Ishikawa (cell line): ENCODE results near the gene GLOD4.

Source experiments
- CEBPB ChIP-seq: IDR thresholded peaks from 2 replicates; pipeline ENCODE4 v1.6.1; 2012
- CREB1 ChIP-seq: IDR thresholded peaks from 2 replicates; pipeline ENCODE4 v1.6.1; 2012; ENCODE audit warnings: low read depth
- EGR1 ChIP-seq: IDR thresholded peaks from 2 replicates; pipeline ENCODE4 v1.6.1; 2012
- EP300 ChIP-seq: IDR thresholded peaks from 2 replicates; pipeline ENCODE4 v1.6.1; 2012; ENCODE audit warnings: borderline replicate concordance
- FOXM1 ChIP-seq: IDR thresholded peaks from 2 replicates; pipeline ENCODE4 v1.6.1; 2012; ENCODE audit warnings: low read depth, borderline replicate concordance
- NFIC ChIP-seq: IDR thresholded peaks from 2 replicates; pipeline ENCODE4 v1.6.1; 2012
- RAD21 ChIP-seq: IDR thresholded peaks from 2 replicates; pipeline ENCODE4 v1.6.1; 2012; ENCODE audit warnings: low read depth
- TAF1 ChIP-seq: IDR thresholded peaks from 2 replicates; pipeline ENCODE4 v1.6.1; 2012; ENCODE audit warnings: low read depth, mild to moderate bottlenecking
- TCF12 ChIP-seq: IDR thresholded peaks from 2 replicates; pipeline ENCODE4 v1.6.1; 2012; ENCODE audit warnings: low read depth
- TEAD4 ChIP-seq: IDR thresholded peaks from 2 replicates; pipeline ENCODE4 v1.6.1; 2012
- YY1 ChIP-seq: IDR thresholded peaks from 2 replicates; pipeline ENCODE4 v1.6.1; 2012; ENCODE audit warnings: low read depth
- ZBTB7A ChIP-seq: IDR thresholded peaks from 2 replicates; pipeline ENCODE4 v1.6.1; 2012; ENCODE audit warnings: low read depth
- TF ChIP-seq, protein P1 (sequence below): IDR thresholded peaks from 2 replicates; pipeline ENCODE4 v1.6.1; 2012; ENCODE audit warnings: low read depth, mild to moderate bottlenecking
- TF ChIP-seq, protein P2 (sequence below): IDR thresholded peaks from 2 replicates; pipeline ENCODE4 v1.6.1; 2012
- TF ChIP-seq, protein P3 (sequence below): IDR thresholded peaks from 2 replicates; pipeline ENCODE4 v1.6.1; 2012

The GLOD4 gene

DNA sequence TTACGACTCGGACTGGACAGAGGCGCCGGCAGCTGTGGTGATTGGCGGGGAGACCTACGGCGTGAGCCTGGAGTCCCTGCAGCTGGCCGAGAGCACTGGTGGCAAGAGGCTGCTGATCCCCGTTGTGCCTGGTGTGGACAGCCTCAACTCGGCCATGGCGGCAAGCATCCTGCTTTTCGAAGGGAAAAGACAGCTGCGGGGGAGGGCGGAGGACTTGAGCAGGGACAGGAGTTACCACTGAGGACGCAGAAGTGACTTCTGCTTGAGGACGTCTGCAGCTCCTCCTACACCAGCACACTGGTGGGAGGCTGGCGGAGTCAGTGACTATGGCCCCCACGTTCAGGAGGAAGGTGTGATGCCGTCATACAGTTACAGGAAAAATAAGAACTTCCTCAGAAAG is 9.7 kb upstream of the GLOD4 start:
- TF ChIP-seq, protein P1, sequence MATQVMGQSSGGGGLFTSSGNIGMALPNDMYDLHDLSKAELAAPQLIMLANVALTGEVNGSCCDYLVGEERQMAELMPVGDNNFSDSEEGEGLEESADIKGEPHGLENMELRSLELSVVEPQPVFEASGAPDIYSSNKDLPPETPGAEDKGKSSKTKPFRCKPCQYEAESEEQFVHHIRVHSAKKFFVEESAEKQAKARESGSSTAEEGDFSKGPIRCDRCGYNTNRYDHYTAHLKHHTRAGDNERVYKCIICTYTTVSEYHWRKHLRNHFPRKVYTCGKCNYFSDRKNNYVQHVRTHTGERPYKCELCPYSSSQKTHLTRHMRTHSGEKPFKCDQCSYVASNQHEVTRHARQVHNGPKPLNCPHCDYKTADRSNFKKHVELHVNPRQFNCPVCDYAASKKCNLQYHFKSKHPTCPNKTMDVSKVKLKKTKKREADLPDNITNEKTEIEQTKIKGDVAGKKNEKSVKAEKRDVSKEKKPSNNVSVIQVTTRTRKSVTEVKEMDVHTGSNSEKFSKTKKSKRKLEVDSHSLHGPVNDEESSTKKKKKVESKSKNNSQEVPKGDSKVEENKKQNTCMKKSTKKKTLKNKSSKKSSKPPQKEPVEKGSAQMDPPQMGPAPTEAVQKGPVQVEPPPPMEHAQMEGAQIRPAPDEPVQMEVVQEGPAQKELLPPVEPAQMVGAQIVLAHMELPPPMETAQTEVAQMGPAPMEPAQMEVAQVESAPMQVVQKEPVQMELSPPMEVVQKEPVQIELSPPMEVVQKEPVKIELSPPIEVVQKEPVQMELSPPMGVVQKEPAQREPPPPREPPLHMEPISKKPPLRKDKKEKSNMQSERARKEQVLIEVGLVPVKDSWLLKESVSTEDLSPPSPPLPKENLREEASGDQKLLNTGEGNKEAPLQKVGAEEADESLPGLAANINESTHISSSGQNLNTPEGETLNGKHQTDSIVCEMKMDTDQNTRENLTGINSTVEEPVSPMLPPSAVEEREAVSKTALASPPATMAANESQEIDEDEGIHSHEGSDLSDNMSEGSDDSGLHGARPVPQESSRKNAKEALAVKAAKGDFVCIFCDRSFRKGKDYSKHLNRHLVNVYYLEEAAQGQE, result no peak
- TF ChIP-seq YY1 (no peak), ZBTB7A (no peak), EGR1 (no peak), TAF1 (no peak)
- TF ChIP-seq, protein P2, sequence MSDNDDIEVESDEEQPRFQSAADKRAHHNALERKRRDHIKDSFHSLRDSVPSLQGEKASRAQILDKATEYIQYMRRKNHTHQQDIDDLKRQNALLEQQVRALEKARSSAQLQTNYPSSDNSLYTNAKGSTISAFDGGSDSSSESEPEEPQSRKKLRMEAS, result no peak

DNA sequence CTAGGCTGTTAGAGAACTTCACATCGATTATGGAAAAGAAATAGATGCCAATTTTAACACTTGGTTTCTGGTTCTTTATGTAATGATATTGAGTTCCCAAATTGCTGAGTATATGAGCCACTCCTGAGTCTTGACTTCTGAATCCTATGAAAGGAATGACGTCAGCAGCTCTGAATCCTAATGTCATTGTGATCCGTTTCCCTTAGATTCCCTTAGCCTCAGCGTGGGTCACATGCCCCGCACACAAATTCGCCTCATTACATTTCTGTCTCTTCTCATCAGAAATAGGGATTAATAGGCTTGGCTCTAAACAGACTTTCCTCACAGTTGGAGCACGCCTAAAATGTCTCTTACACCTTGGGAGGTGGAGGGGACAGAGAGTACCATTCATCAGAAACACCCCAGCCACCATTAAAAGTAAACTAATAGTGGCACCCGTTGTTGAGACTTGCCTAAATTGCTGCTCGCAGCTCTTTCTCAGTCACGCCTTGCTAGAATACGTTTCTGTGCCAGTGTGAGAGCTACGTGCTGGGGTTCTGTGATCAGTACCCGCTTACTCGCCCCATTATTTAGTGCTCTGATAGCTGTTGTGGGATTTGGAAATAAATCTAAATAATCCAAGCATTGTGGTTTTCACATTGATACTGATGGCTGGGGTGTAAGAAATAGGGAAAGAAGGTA is 7.2 kb upstream of the GLOD4 start:
- TF ChIP-seq CEBPB (no peak), TEAD4 (no peak), NFIC (no peak), ZBTB7A (no peak), YY1 (no peak), EP300 (no peak), TCF12 (no peak), EGR1 (no peak), TAF1 (no peak), CREB1 (no peak), RAD21 (no peak), FOXM1 (no peak)
- TF ChIP-seq, protein P3, sequence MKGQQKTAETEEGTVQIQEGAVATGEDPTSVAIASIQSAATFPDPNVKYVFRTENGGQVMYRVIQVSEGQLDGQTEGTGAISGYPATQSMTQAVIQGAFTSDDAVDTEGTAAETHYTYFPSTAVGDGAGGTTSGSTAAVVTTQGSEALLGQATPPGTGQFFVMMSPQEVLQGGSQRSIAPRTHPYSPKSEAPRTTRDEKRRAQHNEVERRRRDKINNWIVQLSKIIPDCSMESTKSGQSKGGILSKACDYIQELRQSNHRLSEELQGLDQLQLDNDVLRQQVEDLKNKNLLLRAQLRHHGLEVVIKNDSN, result no peak
- TF ChIP-seq, protein P2, result no peak
- TF ChIP-seq, protein P1, result no peak

DNA sequence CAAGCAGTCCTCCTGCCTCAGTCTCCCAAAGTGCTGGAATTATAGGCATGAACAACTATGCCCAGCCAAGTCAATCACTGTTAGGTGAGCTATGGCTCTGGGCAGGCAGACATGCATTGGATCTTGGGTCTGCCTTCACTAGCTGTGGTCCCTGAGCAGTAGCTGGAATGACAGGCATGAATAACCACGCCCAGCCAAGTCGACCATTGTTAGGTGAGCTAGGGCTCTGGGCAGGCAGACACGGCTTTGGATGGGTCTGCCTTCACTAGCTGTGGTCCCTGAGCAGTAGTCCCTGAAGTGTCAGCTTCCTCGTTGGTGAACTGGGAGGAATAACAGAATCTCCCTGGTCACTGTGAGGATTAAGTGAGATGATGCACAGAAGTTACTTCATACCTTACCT is 6.5 kb upstream of the GLOD4 start:
- no peak for TF ChIP-seq TEAD4
- TF ChIP-seq RAD21, result no peak
- no peak for TF ChIP-seq CREB1

DNA sequence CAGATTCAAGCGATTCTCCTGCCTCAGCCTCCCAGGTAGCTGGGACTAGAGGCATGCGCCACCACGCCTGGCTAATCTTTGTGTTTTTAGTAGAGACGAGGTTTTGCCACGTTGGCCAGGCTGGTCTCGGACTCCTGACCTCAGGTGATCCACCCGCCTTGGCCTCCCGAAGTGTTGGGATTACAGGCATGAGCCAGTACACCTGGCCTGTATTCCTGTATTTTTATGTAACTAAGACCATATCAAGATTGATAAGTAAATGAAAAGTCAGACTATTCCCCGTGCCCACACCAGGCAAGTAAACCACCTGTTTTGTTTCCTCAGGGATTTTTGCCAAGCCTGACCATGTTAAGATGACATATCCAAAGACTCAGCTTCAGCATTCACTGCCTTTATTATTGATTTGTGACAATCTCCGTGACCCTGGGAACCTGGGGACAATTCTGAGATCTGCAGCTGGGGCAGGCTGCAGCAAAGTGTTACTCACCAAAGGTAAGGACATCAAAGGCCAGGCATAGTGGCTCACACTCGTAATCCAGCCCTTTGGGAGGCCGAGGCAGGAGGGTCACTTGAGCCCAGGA is 5.7 kb upstream of the GLOD4 start:
- TF ChIP-seq FOXM1, result no peak
- TF ChIP-seq ZBTB7A, result no peak
- TF ChIP-seq, protein P1, result no peak
- no peak for TF ChIP-seq RAD21
- TF ChIP-seq, protein P2, result no peak
- no peak for TF ChIP-seq EP300
- TF ChIP-seq NFIC, result no peak
- TF ChIP-seq CREB1, result no peak
- TF ChIP-seq EGR1, result no peak
- TF ChIP-seq CEBPB, result no peak
- TF ChIP-seq TCF12, result no peak
- TF ChIP-seq, protein P3, result no peak

DNA sequence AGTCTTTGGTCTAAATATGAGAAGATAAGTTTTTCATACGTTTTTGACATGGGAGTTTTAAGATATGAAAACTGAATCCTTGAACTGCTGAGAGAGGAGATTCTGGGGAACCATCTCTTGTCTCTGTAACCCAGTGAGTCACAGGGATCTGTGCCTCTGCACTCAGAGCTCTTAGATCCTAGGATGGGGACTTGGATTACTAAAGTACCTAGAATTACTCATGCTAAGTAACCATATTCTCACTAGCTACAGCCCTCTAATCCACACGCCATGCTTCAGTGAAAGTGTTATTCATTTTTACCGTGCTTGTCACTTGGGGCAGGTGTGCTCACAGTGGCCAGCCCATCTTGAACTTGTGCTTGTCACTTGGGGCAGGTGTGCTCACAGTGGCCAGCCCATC is 2.1 kb upstream of the GLOD4 start:
- TF ChIP-seq EP300 (no peak), CEBPB (no peak), CREB1 (no peak), ZBTB7A (no peak), RAD21 (no peak), NFIC (no peak), TEAD4 (no peak), EGR1 (no peak), FOXM1 (no peak), TCF12 (no peak), YY1 (no peak), TAF1 (no peak)
- TF ChIP-seq, protein P3, result no peak
- TF ChIP-seq, protein P1, result no peak
- TF ChIP-seq, protein P2, result no peak
